NOMO-1 treated with dmso at 0.1 percent for 144 hours (cell line): ENCODE measurements around the gene RPGRIP1L.
"Not testable (repeated sequence)": the region's sequence is repeated elsewhere in the genome, so short reads cannot be mapped to it uniquely, and the experiment has no call there.

Experiments
- DNase-seq: peaks from one replicate; lab custom pipeline; 2025; ENCODE audit not compliant: unreplicated experiment; lab: John Stamatoyannopoulos, UW

RPGRIP1L gene

DNA sequence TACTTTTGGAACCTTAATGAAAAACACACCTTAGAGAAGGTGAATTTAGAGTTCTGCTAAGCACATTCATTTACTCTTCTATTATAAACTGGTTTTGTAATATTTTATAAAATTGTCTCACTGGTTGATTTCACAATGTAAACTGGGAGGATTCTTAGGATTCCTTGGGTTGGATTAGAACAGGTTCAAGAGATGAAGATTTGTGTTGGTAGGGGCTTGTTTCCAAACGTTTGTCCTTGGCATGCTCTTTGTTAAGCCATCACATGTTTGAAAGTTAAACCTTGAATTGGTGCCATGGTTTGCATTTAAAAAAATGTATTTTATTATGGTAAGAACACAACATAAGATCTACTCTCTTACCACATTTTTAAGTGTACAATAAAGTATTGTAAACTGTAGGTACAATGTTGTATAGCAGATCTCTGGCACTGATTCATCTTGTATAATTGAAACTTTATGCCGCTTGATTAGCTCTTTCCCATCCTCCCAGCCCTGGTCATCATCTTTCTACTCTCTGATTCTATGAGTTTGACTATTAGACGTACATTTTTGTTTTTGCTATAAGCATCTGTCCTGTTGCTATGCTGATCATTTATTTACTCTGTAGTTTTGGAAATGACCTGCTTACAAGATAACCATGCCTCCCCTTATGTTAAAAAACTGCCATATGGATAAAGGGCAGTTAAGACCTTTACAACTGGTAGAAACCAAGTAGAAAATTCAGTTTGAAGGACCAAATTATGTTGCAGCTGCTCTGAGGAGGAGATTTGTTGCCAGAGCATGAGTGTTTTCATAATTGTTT lies 9.9 kb upstream of the RPGRIP1L start:
- no peak for DNase-seq

DNA sequence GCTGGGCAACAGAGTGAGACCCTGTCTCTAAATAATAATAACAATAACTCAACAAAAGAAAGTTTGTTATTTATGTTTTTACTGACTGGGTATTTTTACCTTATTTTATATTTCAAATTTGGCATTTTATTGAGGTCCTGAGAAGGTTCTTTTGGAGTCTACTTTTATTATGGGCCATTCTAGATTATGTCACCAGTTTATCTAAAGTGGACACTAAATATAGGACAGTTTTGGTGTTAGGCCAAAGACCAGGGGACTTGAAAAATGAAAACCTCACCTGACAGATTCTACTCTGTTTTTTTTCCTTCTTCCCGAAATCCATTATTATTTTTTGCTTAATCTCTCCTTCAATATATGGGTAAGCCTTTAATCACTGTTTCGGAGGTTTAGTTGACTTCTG lies 8.4 kb upstream of the RPGRIP1L start:
- DNase-seq: no peak

DNA sequence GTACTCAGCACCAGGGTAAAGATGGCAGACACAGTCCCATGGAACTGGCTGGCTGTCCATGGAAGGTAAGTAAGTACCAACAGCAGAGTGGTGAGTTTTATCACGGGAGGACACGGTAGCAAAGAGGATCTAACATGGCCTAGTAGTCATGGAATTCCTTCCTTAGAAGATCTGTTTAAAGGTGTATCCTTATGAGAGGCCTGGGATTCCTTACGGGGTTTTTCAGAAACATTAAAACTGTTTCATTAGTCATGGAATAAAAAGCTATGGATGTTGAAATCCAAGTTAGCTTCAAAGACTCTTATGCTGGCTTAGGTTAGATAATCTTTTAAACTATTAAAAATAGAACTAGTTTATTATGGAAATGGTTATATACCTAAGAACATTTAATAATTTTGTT lies 7.7 kb upstream of the RPGRIP1L start:
- DNase-seq: no peak

DNA sequence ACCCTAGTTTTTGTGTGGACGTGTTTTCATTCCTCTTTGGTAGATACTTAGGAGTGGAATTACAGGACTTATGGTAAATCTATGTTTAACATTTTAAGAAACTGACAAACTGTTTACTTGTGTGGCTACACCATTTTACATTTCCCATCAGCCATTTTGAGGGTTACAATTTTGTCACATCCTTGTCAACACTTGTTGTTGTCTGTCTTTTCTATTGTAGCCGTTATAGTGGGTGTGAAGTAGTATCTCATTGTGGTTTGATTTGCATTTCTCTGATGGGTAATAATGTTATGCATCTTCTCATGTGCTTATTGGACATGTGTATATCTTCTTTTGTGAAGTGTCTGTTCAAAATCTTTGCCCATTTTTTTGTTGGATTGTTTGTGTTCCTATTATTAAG lies 4.8 kb upstream of the RPGRIP1L start:
- no peak for DNase-seq

DNA sequence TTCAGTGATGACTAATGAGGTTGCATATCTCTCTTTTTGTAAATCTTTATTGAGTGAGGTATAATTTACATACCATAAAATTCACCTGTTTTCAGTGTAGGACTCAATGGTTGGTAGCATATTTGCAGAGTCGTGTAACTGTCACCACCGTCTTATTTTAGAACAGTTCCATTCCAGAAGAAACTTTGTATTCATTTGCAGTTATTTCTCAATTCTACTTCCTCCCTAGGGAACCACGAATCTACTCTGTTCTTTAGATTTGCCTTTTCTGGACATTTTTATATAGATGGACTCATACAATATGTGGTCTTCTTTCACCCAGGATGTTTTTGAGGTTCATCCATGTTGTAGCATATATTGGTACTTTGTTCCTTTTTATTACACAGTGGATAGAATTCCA lies 4.0 kb upstream of the RPGRIP1L start:
- no peak for DNase-seq

DNA sequence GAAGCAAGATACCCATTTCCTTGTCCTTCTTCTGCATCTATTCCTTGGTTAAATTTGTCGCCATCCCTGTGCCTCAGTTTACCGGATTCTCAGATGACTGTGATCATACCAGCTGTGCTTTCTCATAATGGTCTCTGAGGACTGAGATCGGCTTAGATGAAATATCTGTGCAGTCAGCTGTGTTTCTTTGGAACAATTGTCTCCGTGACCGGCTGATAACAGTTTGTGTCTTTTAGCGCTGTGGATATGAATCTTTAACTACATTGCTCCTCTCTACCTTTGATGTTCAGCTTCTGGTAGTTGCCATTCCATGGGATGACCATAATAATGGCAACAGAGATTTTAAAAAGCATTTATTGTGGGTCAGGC lies 770 bp upstream of the RPGRIP1L start:
- DNase-seq: no peak

DNA sequence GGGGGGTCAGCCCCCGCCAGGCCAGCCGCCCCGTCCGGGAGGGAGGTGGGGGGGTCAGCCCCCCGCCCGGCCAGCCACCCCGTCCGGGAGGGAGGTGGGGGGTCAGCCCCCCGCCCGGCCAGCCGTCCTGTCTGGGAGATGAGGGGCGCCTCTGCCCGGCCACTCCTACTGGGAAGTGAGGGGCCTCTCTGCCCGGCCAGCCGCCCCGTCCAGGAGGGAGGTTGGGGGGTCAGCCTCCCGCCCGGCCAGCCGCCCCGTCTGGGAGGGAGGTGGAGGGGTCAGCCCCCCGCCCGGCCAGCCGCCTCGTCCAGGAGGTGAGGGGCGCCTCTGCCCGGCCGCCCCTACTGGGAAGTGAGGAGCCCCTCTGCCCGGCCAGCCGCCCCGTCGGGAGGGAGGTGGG lies 5.4 kb downstream of the RPGRIP1L start:
- not testable (repeated sequence) for DNase-seq

DNA sequence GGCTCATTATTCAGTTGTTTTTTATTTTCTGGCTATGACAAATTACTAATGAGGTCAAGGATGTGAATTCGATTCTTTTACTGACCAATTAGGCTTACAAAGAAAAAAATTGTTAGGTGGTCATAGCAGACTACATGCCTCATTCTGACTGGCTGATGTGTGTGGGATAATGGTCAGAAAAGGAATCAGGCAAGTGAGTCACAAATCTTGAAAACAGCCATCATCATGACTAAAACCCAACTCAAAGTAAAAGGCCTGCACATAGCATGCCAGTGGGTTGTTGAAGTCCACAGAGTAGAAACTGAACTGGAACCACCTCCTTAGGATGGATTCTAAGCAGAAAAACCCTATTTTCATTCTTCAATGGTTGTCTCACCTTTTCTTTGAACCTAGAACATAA lies 8.6 kb downstream of the RPGRIP1L start:
- DNase-seq: no peak

DNA sequence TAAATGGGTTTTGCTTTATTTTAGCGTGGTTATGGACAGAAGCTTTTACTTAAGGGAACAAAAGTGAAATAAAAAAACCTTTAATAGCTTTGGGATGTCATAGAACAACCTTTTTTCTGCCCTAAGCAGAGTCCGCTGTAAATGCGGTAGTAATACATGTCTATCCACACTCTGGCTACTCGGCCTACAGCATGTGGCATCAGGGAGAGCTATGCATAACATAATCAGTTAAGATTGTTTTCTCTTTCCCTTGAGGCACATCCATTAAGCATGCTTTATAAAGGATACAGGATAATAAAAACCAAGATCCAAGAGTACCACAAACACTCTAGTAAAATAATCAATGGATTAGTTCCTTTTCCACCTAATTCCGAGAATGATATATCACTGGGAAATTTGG lies 10.3 kb downstream of the RPGRIP1L start:
- DNase-seq: no peak

DNA sequence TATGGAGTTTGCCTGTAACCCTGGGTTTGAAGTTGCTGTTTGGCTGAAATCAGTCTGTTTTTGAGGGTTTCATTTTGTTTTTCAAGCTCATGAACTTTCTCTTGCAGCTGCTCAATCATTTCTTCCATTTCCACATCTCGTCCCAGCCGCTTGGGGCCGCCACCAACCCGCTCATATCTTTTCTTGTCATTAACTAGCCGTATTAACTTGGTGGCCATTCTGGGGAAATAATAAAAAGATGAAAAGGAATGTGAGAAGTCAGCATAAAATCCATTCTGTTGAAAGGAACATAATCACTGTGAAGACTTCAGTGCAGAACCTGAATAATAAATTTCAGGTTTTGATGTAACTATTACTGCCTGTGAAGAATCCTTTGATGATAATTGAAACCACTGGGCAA lies 11.5 kb downstream of the RPGRIP1L start:
- no peak for DNase-seq

DNA sequence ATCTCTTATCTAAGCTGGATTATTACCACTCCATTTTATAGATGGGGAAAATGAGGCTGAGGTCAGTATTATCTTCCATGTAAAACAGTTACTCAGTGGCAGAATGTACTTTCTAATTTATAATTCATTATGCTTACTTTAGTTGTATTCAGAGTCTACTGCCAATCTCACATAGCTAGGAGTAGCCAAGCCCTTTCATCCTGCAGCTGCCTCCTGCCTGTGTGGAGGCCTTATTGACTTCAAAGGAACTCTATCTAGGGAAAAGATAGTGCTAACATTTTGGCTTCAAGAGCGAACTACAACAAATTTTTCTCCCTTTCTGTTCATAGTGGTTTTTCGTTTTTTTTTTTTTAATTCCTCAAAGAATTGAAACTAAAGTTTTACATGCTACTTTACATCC lies 12.9 kb downstream of the RPGRIP1L start:
- DNase-seq: no peak

DNA sequence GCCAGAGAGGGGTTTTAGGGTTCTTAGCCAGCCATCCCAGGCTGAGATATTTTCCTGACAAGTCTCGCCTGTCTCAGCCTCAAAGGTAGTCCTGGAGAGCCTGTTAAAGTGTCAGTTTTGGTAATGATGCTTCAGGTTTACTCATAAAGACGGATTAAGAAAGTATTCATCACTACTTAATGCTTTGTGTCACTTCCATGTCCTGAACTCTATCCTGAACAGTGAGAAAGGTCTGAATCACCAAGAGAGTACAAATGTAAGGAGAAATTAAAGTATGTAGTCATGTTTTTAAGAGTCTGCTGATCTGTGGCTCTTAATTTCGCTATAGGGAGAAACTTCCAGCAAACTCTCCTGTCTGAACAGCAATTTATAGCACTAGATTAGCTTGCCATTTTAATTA lies 14.0 kb downstream of the RPGRIP1L start:
- no peak for DNase-seq

DNA sequence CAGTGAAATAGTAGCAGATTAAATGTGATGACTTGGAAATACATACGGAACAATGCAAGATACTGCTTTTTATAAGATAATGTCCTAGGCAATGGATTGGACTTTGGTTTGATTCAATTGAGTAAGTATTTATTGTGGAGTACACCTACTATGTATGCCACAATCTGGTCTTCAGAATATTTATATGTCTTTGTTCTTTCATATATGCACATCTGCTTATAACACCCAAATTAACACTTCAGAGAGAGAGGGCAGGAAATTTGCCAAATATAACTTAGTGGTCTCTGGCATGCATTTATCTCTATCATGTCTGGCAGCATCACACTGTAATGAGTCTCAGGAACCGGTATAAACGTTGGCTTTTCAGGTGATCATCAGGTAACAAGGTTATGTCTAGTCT lies 16.9 kb downstream of the RPGRIP1L start:
- DNase-seq: no peak

DNA sequence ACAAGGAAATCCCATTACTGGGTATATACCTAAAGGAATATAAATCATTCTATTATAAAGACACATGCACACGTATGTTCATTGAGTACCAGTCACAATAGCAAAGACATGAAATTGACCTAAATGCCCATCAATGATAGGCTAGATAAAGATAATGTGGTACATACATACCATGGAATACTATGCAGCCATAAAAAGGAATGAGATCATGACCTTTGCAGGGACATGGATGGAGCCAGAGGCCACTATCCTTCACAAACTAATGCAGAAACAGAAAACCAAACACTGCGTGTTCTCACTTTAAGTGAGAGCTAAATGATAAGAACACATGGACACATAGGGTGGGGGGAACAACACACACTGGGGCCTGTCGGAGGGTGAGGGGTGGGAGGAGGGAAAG lies 18.3 kb downstream of the RPGRIP1L start:
- not testable (repeated sequence) for DNase-seq

DNA sequence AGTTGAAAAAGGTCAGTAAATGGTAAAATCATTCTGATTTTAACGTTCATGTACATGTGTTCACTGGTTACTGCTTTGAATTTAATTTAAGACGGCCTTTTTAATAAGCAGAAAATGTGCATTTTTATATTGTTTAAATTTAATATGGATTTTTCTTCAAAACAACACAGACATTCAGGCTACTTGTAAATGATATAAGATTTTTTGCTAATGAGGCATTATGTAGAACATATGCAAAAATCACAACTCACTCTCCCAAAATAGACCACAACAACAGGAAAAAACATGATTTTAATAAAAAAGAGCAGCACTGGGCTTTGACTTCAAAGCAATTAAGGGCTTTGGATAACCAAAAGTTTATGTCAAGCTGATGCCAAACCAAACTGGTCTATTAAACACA lies 22.3 kb downstream of the RPGRIP1L start:
- no peak for DNase-seq

DNA sequence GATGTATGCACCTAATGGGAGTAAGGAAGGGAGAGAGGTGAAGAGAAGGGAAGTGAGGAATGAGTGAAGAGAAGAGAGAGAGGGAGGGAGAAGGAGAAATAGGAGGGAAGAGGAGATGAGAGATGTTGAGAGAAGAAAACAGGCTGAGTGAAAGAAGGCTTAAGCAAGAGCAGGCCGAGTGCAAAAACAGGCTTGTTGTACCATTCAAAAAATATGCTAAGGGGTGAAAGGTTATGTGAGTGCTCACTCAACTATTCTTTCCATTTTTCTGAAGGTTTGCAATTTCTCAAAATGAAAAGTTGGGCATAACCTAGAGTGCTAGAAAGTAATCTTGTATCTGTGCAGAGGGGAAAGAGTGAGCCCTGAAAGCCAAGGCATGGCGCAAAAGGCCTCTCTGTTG lies 22.9 kb downstream of the RPGRIP1L start:
- no peak for DNase-seq

DNA sequence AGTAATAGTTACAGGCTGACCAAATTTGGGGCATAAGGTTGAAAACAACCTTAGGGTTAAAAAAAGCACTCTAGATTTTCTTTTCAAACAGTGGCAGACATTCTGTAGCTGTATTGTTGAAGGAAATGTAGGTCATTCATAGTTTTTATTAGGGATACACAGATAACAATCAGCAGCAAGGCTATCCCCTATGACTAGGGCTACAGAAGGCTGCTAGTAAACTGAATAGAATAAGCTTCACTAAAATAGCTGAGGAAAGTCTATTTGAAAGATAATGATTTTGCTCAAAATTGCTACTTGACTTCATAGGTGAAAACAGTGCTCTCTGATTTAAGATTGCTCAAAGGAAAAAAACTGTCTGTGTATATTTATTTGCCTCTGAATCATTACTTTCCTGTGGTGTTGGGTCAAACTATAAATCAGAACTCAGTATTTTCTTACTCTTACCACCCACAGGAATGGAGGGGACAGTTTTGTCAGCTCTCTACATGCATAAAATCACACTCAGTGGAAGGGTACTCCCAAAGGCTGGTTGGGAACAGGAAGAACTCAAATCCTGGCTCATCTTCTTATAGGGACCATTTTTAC lies 24.8 kb downstream of the RPGRIP1L start:
- no peak for DNase-seq

DNA sequence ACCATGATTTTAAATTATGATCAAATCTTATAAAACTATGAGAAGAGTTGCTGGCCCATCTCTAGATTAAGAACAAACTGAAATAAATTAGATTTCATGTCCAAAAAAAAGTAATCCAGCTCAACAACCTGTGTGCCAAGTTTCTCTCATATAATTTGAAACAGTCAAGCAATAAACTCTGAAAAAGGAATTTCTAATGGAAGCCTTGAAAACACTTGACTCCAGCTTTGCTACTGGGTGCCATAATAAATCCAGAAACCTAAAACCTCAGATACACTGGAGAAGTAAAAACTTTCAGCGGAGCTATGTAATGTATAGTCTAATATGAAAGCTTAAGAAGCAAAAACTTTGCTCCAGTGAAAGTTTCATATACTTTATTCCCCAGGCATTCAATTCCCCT lies 25.5 kb downstream of the RPGRIP1L start:
- no peak for DNase-seq

DNA sequence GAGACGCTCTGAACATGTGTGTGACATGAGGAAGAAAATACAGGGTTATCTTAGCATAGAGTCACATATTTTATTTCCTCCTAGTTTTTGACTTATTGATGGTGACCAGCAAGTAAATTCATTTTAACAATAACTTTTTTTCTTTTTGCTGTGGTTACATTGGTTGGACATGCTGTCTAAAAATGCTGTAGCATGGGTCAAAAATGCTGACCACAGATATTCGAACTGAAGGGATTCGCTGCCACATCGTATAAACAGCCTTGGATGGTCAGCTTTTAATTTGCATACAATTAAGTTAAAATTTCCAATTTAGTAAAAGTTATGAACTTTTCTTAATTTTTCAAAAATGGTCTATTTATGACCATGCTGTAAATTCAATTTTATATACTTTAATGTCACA lies 30.5 kb downstream of the RPGRIP1L start:
- DNase-seq: no peak

DNA sequence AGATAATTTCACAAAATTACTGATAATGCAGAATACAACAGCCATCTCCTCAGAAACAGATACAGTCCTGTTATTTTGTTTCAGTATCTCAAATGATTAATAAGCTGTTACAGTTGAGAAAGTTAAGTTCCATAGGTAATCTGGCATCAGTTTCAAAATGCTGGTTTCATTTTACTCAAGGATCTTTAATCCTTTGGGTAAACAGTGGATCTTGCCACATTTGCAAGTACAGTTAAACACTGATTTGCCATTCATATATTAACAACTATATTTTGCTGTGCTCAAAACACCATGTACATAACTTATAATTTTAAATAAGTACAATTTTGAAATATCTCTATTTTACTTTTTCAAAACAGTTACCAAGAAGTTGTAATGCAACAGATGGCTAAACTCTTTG lies 31.2 kb downstream of the RPGRIP1L start:
- no peak for DNase-seq

DNA sequence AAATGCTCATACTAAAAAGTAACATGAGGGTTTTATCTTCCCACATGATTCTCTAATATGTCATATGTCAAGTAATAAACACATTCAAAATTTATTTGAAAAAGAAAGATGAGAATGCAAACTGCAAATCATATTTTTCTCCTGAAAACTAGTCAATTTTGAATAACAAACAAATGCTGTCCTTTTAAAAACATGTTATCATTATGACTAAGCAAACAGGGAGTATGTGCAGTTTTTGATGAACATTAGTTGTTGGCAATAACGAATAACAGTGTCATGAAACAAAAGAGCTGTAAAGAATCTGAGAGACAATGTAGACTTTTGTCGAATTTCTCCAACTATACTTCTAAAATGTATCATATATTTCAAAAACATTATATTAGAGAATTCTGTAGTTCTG lies 34.8 kb downstream of the RPGRIP1L start:
- DNase-seq: no peak

DNA sequence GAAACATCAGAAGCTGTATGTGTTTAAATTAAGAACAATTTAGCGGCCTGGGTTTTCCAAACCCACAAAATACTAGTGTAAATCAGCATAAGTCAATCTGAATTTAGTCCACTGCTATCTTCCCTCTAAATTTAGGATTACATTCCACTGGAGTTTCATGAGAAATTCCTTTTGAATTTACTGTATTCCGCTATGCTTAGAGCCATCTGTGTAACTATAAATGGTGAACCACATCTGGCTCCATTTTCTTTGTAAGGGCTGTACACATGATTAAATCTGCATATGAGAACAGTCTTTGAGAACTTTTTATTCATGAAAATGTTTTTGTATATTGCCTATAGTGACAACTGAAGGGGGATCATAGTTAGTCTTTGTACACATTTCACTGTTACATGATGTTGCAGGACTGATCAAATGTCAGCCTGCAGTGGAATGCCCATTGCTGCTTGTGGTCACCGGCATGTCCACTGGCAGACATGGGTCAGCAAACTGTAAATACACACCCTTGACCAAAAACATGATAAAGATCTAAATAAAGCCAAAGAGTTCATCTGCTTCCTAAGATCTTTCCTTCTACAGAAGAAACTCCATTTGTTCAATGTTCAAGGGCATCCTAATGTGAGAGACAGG lies 36.8 kb downstream of the RPGRIP1L start:
- DNase-seq: no peak
